ENCODE data around the gene STK11.
A peak's percentile ranks its signal among the peaks of the same experiment; 100 is the strongest.

Gene STK11, protein sequence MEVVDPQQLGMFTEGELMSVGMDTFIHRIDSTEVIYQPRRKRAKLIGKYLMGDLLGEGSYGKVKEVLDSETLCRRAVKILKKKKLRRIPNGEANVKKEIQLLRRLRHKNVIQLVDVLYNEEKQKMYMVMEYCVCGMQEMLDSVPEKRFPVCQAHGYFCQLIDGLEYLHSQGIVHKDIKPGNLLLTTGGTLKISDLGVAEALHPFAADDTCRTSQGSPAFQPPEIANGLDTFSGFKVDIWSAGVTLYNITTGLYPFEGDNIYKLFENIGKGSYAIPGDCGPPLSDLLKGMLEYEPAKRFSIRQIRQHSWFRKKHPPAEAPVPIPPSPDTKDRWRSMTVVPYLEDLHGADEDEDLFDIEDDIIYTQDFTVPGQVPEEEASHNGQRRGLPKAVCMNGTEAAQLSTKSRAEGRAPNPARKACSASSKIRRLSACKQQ

DNA sequence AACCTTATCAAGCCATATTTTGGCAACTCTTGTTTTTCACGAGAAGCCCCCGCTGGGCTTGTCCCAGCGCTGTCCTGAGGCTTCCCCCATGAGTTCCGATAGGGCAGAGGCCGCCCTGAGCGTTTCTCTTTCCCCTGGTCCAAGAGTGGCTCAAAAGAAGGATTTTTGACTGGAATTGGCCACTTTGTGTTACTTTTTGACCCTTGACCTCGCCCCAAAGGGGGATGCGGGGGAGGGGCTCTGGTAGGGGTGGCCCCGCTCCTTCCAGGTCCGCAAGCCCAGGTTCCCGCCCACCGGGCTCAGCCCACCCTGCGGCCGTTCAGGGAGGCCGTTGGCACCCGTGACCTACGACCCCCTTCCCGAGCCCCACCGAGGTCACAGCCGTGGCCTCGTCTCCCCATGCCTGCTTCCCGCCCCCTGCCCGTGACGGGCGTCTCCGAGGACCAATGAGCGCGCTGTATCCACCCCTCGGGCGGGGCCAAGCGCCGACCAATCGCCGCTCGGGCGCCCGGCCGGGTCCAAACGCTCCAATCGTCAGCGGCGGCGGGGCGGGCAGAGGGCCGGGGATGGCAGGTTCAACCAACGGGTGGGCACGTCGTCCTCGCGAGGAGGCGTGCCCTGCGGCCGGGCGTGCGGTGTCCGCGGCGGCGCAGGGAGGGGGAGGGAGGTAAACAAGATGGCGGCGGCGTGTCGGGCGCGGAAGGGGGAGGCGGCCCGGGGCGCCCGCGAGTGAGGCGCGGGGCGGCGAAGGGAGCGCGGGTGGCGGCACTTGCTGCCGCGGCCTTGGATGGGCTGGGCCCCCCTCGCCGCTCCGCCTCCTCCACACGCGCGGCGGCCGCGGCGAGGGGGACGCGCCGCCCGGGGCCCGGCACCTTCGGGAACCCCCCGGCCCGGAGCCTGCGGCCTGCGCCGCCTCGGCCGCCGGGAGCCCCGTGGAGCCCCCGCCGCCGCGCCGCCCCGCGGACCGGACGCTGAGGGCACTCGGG lies at the start of gene STK11:
TSS of gene STK11 (plus strand) at position 665 of the 986 bp plus-strand sequence. CDS start 1,136 bp downstream, outside the sequence.
- peak; percentile 97 for DNase-seq

DNA sequence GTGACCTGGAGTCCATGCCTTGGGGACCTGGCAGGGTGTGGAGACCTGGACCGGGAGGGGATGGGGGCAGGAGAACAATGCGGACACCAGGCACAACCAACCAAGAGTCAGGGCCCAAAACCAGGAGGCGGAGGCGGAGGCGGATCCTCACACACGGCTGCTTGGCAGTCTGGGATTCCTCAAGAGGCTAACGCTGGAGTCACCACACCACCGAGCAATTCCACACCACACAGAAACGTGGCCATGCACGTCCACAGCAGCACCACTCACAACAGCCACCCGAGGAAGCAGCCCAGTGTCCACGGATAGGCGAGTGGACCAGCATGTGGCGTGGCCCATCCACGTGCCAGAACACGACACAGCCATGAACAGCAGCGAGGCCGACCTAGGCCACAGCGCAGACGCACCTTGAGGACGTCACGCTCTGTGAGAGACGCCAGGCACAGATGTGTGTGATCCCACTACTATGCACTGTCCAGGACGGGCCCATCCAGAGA lies 49.2 kb upstream of the STK11 start:
- no peak for DNase-seq

DNA sequence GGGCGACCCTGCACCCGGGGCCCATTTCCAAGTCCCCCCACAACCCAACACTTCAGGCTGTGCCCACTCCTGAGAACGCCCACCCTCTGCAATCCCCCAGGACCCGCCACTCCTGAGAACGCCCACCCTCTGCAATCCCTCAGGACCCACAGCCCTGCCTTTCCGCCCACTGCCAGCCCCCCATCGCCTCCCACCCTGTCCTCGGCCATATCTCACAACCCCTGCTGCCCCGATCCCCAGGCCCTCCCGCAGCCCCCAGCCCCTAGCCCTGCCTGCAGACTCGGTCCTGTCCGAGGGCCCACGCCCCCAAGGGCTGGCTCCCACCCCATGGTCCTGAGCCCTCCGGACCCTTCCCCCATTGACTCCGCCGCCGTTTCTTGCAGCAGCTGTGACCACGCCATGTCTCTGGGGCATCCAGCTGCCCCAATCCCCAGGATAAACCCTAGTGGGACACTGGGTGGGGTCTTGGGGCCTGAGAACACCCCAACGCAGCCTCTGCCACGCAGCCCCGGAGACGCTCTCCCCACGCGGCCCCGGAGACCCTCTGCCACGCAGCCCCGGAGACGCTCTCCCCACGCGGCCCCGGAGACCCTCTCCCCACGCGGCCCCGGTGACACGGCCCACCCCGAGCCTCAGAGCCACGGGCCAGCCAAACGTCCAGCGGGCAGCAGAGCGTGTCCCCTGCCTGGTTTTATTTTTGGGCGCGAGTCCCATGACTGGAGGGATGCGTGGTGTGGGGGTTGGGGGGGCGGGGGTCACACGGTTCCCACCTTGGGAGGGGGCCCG lies 48.6 kb upstream of the STK11 start:
- no peak for DNase-seq

DNA sequence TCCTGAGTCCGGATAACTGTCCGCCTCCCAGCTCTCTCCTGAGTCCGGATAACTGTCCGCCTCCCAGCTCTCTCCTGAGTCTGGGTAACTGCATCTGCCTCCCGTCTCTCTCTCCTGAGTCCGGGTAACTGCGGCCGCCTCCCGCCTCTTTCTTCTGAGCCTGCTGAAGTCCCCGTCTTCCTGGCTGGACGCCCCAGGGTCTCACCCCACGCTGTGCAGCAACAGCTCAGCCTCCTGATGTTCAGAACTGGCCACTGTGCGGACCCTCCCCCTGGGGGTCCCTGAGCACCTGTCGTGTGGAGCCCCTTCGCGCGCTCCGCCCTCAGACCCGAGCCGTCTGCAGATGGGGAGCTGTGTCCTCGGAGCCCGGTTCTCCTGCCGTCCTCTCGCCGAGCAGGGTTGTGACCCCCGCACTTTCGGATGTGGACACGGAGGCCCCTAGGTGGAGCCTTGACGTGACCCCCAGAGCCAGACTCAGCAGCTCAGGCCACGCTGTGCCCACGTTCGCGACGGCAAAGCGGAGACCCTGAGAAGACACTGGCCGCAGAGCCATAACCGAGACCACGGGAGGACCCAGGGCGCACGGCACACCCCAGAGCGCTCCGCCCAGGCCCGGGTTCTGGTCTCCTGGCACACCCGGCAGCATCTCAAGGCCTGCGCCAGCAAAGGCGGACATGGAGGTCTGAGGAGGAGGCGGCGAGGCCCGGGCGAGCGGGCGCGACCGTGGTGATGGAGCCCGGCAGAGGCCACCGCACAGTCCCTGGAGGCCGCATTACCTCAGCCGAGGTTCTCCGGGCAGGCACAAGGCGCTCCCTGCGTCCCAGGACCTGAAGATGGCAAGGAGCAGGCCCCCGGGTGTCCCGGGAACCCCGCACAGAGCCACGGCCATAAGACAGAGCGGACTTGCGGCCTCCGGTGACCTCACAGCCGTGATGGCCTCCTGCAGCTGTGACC lies 47.4 kb upstream of the STK11 start:
- DNase-seq = no peak

DNA sequence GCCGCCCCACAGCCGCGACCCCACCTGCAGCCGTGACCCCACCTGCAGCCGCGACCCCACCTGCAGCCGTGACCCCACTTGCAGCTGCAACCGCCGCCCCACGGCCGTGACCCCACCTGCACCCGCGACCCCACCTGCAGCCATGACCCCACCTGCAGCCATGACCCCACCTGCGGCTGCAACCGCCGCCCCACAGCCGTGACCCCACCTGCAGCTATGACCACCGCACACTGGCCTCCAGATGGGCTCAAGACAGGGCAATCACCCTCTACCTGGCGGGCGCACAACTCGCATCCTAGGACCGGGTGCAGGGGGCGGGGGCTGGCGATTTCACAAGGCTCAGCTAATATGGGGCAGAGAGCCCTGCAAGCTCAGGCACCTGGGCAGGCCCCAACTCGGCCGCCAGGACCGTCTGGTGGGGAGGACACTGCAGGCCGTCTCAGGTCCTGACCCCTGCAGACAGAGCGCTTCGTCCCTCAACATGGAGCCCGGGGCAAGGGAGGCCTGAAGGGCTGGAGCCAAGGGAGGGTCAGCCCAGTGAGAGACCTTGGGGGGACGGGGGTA lies 46.6 kb upstream of the STK11 start:
- DNase-seq = no peak

DNA sequence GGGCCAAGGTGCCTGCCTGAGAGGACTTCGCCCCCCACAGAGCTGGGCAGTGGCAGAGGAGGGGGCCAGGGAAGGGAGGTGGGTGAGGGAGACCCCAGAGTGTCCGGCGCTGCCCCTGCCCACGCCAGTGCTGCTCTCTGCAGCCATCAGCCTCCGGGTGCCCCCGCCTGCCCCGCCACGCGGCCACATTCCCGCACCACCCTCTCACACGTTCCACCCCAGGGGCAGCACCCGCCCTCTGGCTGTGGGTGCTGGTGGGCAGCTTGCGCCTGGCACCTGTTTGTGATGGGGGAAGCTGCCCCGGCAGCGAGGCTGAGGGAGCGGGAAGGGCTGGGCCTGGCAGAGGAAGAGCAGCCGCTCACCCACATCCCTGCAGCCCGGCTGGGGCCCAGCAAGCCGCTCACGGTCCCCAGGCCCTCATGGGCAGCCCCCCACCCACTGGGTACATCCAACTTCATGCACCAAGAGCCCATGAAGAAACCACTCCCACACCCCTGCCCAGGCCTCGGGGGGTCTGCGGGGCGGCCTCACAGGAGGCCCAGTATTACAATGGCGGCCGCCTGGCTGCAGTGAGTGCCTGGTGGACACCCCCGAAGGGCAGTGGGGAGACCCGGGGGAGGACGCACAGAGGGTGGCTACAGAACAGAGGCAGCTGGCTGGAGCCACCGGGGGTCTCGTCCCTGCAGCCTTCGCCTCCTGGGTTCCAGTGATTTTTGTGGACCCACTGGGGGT lies 45.5 kb upstream of the STK11 start:
- no peak for DNase-seq

DNA sequence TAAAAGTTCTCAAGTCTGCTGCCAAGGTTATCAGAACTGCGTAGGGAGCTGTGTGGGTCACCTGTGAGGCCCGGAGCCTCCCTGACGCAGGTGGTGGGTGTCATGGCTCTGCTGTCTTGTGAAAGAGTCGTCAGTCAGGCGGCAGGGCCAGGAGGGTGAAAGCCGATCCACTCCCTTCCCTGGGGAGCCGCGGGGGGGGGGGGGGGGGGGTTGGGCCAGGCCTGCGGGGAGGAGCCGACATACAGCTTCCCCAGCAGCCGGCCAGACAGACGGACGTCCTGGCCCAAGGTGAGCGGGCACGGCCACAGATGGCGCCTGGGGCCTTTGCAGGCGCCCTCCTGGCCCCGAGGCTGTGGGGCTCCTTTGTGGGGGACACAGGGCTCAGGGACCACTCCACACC lies 43.9 kb upstream of the STK11 start:
- peak; percentile 37 for DNase-seq

DNA sequence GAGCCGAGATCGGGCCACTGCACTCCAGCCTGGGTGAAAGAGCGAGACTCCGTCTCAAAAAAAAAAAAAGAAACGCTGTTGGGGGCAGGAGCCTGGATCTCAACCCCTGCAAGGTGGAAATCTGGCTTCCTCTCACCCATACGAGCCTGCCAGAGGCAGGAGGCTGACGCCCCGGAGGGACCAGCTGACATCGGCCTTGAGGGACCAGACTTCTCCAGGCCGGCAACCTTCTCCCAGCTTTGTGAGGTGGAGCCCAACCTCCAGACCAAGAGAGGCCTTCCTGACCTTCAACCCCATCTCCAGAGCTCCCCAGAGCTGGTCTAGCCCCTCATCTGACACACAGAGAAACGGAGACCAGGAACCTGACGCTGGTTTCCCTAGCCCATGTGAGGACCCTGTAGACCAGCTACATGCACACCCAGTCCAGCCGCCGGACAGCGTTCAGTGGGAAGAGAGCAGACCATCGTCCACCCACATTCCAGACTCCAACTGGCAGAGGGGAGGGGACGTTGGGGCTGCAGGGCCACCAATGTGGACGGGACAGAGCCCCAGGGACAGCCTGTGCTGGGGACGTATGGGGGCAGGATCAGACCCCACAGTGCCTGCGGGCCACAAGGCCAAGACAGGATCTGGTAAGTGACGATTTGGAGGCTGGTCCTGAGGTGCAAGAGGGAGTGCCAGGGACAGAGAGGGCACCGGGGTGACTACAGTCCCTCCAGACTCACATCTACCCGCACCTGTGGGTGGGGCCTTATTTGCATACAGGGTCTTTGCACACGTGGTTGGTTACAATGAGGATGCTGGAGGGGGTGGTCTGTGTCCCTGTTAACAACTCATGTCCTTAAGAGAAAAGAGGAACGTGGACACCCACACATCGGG lies 42.9 kb upstream of the STK11 start:
- no peak for DNase-seq

DNA sequence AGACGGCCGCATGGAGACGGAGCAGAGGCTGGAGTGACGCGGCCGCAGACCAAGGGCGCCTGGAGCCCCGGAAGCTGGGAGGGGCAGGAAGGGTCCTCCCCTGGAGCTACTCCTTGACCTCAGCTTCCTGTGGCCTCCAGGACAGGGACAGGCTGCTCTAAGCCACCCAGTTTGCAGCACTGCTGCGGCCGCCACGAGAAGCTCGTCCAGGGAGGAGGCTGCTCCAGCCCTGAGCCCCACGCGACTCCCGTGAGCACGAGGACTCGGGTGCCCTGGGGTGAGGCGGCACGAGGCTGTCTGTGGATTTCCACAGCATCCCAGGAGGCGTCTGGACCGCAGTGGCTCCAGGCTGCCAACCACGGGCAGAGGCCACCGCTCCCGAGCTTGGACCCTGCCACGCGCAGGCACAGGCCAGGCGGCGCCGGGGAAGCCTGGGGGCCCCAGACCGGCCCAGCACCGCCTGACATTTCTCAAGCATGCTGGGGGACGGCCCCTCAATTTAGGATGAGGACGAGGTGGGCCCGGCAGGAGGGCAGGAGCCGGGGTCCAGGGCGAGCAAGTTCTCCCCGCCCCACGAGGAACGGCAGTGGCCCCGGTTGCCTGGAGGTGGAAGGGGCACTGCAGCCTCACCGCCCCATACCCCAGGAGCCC lies 42.2 kb upstream of the STK11 start:
- DNase-seq = no peak

DNA sequence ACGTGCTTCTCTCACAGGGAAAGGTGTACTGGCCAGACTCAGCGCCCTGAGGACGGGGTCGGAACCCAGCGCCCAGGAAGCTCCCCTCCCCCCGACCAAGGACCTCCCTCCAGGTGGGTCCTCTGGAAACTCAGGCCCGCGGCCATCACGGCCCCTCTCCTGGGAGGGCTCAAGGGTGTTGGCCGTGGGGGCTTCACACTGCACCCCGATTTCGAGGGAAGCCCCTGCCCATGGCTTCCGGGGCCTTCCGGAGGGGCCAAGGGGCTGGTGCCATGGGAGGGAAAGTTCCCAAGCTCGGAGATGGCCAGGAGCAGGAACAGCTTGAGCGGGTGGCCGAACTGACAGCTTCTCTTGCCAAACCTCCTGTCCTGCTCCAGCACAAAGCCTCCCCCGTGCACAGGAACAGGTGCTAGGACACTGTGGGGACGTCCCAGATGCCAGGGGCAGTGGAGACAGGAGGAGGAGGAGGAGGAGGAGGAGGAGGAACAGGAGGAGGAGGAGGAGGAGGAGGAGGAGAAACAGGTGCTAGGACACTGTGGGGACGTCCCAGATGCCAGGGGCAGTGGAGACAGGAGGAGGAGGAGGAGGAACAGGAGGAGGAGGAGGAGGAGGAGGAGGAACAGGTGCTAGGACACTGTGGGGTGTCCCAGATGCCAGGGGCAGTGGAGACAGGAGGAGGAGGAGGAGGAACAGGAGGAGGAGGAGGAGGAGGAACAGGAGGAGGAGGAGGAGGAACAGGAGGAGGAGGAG lies 41.5 kb upstream of the STK11 start:
- no peak for DNase-seq

DNA sequence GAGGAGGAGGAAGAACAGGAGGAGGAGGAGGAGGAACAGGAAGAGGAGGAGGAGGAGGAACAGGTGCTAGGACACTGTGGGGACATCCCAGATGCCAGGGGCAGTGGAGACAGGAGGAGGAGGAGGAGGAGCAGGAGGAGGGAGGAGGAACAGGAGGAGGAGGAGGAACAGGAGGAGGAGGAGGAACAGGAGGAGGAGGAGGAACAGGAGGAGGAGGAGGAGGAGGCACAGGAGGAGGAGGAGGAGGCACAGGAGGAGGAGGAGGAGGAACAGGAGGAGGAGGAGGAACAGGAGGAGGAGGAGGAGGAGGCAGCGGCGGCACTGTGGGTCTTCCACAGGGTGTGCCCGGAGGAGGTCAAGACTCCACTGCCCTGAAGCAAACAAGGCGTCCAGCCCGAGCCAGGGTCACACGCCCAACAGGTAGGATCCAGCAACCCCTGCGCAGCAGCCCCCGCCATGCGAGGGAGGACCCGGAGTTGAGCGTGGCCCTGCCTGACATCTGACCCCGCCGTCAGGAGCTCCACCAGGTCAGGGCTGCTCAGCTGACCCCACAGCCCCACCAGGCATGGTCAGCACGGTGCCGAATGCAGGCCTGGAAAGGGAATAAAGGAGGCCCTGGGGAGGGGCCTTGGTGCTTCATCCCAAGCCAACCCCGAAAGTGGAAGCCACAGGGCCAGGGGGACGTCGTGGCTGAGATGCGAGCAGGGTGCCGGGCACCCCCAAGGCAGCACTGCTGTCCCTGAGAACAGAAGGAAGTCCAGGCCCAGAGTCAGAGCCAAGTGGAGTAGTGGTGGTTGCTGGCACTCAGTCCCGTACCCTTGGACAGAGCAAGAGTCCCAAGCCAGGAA lies 40.7 kb upstream of the STK11 start:
- no peak for DNase-seq

DNA sequence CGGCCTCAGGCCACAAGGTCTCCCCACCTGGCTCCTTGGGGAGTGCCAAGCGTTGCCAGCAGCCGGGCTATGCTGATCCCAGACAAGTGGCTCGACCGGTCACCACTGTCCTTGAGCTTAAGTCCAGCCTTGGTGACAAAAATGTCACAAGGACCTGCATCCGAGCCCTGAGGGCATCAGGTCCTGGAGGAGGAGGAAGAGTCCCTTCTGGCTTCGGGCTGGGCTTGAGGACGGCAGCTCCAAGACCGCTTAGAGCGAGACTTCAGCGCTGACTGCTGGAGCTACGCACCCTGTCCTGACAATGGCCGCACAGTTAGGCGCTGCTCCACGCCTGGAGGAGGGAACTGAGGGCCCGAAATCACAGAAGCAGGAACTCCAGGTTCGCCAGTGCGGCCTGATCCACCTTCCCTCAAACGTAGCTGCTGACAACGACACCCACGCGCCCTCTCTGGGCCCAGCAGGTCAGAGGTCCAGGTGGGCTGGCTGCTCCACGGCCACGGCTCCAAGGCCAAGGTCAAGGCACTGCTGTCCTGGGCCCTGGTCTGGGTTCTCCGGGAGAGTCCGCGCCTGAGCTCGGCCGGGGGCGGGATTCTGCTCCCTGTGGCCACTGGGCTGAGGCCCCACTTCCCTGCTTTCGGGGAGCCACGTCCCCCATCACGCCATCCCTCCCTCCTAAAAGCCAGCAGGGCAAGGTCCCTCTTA lies 38.6 kb upstream of the STK11 start:
- DNase-seq = no peak

DNA sequence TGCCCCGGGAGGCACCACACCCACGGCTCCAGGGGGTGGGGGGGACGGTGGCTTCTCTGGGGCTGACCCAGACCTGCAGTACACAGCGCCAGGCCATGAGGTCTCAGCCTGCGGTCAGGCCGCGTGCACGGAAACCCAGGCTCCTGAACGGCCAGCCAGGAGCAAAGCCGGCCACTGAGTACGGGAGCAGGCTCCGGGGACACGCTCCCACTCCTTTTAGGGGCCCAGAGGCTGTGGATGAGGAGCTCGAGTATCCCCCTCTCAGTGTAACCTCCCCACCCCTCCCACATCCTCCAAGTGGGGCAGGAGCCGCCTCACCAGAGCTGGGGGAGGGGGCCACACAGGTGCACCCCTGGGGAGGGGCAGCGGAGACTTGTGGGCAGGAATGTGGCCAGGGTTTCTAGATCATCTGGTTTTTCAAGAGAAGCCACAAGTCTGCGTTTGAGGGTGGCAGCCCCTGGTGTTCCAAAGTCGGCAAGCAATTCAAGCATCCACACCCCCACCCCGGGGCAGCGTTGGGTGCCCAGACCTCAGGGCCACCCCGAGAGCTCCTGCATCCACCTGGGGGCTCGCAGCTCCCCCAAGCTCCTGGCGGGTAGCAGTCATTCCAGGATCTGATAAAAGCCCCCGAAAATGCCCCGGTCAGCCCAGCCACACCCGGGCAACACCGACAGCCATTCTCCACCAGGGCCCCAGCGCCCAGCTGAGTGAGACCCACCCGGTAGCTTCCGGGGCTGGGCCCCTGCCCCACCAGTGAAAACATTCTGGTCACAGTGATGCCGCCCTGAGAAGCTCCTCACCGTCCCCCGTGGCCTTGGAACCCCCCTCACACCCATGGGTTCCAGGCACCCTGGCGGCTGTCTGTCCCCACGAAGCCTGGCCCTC lies 37.6 kb upstream of the STK11 start:
- DNase-seq = no peak

DNA sequence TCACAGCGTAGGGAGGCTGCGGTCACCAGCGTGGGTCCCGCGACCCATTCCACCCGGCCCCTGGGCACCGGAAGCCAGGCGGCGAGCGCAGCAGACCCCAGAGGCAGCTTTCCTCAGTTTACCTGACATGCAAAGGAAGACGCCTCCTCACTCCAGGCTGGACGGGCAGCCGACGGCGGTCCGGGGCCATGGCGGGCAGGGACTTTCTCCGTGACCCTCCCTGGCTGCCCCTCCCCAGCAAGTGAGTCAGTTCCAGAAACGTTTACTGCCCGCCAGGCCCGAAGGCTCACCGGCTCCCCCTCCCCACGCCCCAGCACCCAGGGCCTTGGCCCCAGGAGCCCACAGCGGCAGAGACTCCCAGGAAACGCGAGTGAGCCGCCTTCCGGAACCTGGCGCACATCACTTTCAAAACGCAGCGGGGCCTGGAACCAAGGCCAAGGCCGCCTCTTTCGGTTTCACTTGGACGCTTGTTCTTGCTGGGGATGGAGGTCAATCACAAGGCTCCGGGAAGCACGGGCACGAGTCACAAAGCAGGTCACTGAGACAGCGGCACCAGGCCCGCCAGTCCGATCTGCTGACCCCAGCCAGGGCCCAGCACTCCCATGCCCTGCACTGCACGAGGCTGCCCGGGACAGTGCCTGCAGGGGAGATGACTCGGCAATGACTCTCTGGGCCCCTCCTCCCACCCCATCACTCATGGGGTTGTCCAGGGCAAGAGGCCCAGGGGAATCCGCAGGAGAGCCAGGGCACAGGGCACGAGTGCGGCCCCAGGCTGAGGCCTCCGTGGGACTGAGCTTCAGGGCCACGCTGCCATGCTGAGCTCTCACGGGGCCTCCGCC lies 36.8 kb upstream of the STK11 start:
- no peak for DNase-seq

All from DMS53 (cell line).